GM23338 (cell line): ENCODE results near the gene SERINC5. TPM values are rescaled to one million over a fixed set of nuclear protein-coding genes. Genes with fewer than 3 reads are reported as not detected.

Experiments used
- ATAC-seq: fragments of 200-7000 bp; cut with Tn5 transposase; 3 replicates; pipeline ENCODE4 v1.9.1; 2020
- DNase-seq: peaks from one replicate; pipeline ENCODE4 v3.0.0-alpha.2; 2015; ENCODE audit warnings: low spot score
- H2AFZ ChIP-seq: fragments of 200-600 bp; sonication (generic); 2 replicates; pipeline ENCODE4 v1.8.0; 2016; ENCODE audit warnings: antibody characterized with exemption, mild to moderate bottlenecking, moderate library complexity
- H3F3A ChIP-seq: fragments of 200-600 bp; sonication (generic); replicated peaks from 2 replicates; pipeline ENCODE4 v1.8.0; 2017; ENCODE audit warnings: antibody characterized with exemption, mixed run types, low read depth
- H3K27ac ChIP-seq: fragments of 200-600 bp; sonication (generic); 2 replicates; pipeline ENCODE4 v1.6.1; 2016; ENCODE audit warnings: low read depth
- H3K27me3 ChIP-seq: fragments of 200-600 bp; sonication (generic); 2 replicates; pipeline ENCODE4 v1.8.0; 2016; ENCODE audit warnings: mild to moderate bottlenecking, mixed run types, moderate library complexity; ENCODE audit not compliant: insufficient read depth
- H3K36me3 ChIP-seq: fragments of 200-600 bp; sonication (generic); 2 replicates; pipeline ENCODE4 v1.8.0; 2016; ENCODE audit warnings: mild to moderate bottlenecking; ENCODE audit not compliant: insufficient read depth
- H3K4me1 ChIP-seq: fragments of 200-600 bp; sonication (generic); 2 replicates; pipeline ENCODE4 v1.8.0; 2016; ENCODE audit warnings: mild to moderate bottlenecking, moderate library complexity; ENCODE audit not compliant: insufficient read depth
- H3K4me2 ChIP-seq: fragments of 200-600 bp; sonication (generic); 2 replicates; pipeline ENCODE4 v1.7.1; 2017; ENCODE audit warnings: mixed run types
- H3K4me3 ChIP-seq: fragments of 200-600 bp; sonication (generic); 2 replicates; pipeline ENCODE4 v1.6.1; 2016; ENCODE audit warnings: mixed run types
- H3K79me2 ChIP-seq: fragments of 200-600 bp; sonication (generic); replicated peaks from 2 replicates; pipeline ENCODE4 v1.8.0; 2017; ENCODE audit warnings: mild to moderate bottlenecking; ENCODE audit not compliant: insufficient read depth
- H3K9me2 ChIP-seq: fragments of 200-600 bp; sonication (generic); 2 replicates; pipeline ENCODE4 v1.8.0; 2017; ENCODE audit not compliant: insufficient read depth
- H4K20me1 ChIP-seq: fragments of 200-600 bp; sonication (generic); replicated peaks from 2 replicates; pipeline ENCODE4 v1.8.0; 2017; ENCODE audit warnings: mild to moderate bottlenecking; ENCODE audit not compliant: insufficient read depth
- H3K27ac Mint-ChIP-seq: 2 replicates; pipeline ENCODE4 v1.8.0; 2020; ENCODE audit warnings: inconsistent platforms, mild to moderate bottlenecking, moderate library complexity, mixed read lengths
- H3K27me3 Mint-ChIP-seq: 3 replicates; pipeline ENCODE4 v1.8.0; 2022; ENCODE audit warnings: low read depth, mild to moderate bottlenecking, moderate library complexity, mixed read lengths, inconsistent platforms; ENCODE audit not compliant: insufficient read depth, poor library complexity
- H3K36me3 Mint-ChIP-seq: 3 replicates; pipeline ENCODE4 v1.8.0; 2021; ENCODE audit warnings: low read depth, mild to moderate bottlenecking, inconsistent platforms, moderate library complexity, mixed read lengths
- H3K4me1 Mint-ChIP-seq: 3 replicates; pipeline ENCODE4 v1.8.0; 2020; ENCODE audit warnings: mild to moderate bottlenecking, inconsistent platforms, mixed read lengths
- H3K4me3 Mint-ChIP-seq: 3 replicates; pipeline ENCODE4 v1.8.0; 2021; ENCODE audit warnings: moderate library complexity, mild to moderate bottlenecking, inconsistent platforms, mixed read lengths
- H3K9me3 Mint-ChIP-seq: 3 replicates; pipeline ENCODE4 v1.8.0; 2020; ENCODE audit warnings: moderate library complexity, mild to moderate bottlenecking, inconsistent platforms, mixed read lengths
- CREB1 ChIP-seq: fragments of 250-450 bp; sonication (Bioruptor Pico); IDR thresholded peaks from 2 replicates; pipeline ENCODE4 v1.5.0; 2020; ENCODE audit warnings: low read depth, mild to moderate bottlenecking, moderate library complexity
- JUNB ChIP-seq: IDR thresholded peaks from one replicate; pipeline ENCODE4 v1.6.1; 2016; ENCODE audit warnings: antibody characterized with exemption; ENCODE audit not compliant: unreplicated experiment
- NANOG ChIP-seq: IDR thresholded peaks from 2 replicates; pipeline ENCODE4 v1.6.1; 2016; ENCODE audit warnings: antibody characterized with exemption, borderline replicate concordance
- STAT1 ChIP-seq: IDR thresholded peaks from one replicate; pipeline ENCODE4 v1.6.1; 2016; ENCODE audit warnings: antibody characterized with exemption; ENCODE audit not compliant: unreplicated experiment
- ZNF114 ChIP-seq: fragments of 250-450 bp; sonication (Bioruptor Pico); IDR thresholded peaks from 2 replicates; pipeline ENCODE4 v1.5.0; 2020; ENCODE audit warnings: mild to moderate bottlenecking, moderate library complexity
- ZNF331 ChIP-seq: fragments of 250-450 bp; sonication (Bioruptor Pico); IDR thresholded peaks from 2 replicates; pipeline ENCODE4 v1.5.0; 2020; ENCODE audit warnings: low read depth, mild to moderate bottlenecking, moderate library complexity
- polyA plus RNA-seq: library from polyadenylated mRNA; unstranded; fragments of >200 nt; fragmentation: Nextera tagmentation; extraction: Ambion mirVana; gene quantifications from 2 replicates; pipeline ENCODE4 v1.2.1, GENCODE V29; 2016
- total RNA-seq: library from RNA; depleted of rRNA; stranded (reverse); fragments of >200 nt; shearing (Covaris generic); gene quantifications from 2 replicates; pipeline ENCODE4 v1.2.3, GENCODE V29; 2014
- TF ChIP-seq, protein P1 (sequence below): IDR thresholded peaks from one replicate; pipeline ENCODE4 v1.6.1; 2018; ENCODE audit warnings: antibody characterized with exemption; ENCODE audit not compliant: unreplicated experiment
- TF ChIP-seq, protein P2 (sequence below): IDR thresholded peaks from 2 replicates; pipeline ENCODE4 v1.6.1; 2016; ENCODE audit warnings: antibody characterized with exemption
- TF ChIP-seq, protein P3 (sequence below), 2 experiments: fragments of 200-600 bp in 1 of 2; sonication (generic) in 1 of 2; conservative IDR thresholded peaks; 2 replicates each; pipeline versions ENCODE4 v1.5.1 to v1.6.1; 2016 to 2017; ENCODE audit warnings: antibody characterized with exemption in 2 of 2, low read depth in 2 of 2, mild to moderate bottlenecking in 2 of 2, moderate library complexity in 1 of 2
- TF ChIP-seq, protein P4 (sequence below): fragments of 250-450 bp; sonication (Bioruptor Pico); IDR thresholded peaks from 2 replicates; pipeline ENCODE4 v1.5.0; 2020; ENCODE audit warnings: mild to moderate bottlenecking, moderate library complexity

Gene SERINC5
- total and polyA plus RNA-seq, 2 experiments from 2014 or later = 34.0 to 107 TPM

DNA sequence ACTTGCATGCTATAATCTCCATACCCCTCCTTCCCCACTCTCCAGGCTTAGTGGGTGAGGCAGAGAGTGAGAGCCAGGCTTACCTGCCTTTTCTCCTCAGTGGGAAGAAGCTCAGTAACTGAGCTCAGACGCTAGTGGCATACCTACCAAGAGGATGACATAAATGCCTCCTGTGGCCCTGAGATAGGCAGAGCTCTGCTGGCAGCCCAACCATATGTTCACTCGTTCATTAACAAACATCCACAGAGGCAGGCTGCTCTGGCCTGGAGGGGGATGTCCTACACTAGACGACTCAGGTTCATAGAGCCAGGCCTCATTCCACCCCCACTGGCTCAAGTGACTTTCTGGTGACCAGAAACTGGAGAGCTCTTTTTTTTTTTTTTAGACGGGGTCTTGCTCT lies 139.4 kb downstream of the SERINC5 start:
- Mint-ChIP-seq H3K27me3 (peaks cover 10% of the 10 kb centered on the region), H3K4me3 (no peak overlapping the region), H3K27ac (no peak overlapping the region), H3K4me1 (peaks cover 11% of the 10 kb centered on the region), H3K36me3 (peaks cover 20% of the 10 kb centered on the region), H3K9me3 (peaks cover 18% of the 10 kb centered on the region)
- peaks cover 7% of the 10 kb centered on the region; the same call in 1 of the 2 replicates for H3K36me3 ChIP-seq
- H3K9me2 ChIP-seq = no peaks in the 10 kb centered on the region
- no peak for TF ChIP-seq NANOG
- TF ChIP-seq, protein P1, sequence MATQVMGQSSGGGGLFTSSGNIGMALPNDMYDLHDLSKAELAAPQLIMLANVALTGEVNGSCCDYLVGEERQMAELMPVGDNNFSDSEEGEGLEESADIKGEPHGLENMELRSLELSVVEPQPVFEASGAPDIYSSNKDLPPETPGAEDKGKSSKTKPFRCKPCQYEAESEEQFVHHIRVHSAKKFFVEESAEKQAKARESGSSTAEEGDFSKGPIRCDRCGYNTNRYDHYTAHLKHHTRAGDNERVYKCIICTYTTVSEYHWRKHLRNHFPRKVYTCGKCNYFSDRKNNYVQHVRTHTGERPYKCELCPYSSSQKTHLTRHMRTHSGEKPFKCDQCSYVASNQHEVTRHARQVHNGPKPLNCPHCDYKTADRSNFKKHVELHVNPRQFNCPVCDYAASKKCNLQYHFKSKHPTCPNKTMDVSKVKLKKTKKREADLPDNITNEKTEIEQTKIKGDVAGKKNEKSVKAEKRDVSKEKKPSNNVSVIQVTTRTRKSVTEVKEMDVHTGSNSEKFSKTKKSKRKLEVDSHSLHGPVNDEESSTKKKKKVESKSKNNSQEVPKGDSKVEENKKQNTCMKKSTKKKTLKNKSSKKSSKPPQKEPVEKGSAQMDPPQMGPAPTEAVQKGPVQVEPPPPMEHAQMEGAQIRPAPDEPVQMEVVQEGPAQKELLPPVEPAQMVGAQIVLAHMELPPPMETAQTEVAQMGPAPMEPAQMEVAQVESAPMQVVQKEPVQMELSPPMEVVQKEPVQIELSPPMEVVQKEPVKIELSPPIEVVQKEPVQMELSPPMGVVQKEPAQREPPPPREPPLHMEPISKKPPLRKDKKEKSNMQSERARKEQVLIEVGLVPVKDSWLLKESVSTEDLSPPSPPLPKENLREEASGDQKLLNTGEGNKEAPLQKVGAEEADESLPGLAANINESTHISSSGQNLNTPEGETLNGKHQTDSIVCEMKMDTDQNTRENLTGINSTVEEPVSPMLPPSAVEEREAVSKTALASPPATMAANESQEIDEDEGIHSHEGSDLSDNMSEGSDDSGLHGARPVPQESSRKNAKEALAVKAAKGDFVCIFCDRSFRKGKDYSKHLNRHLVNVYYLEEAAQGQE = no peak
- H3K27ac ChIP-seq = no peak overlapping the region
- H3K27me3 ChIP-seq = no peaks in the 10 kb centered on the region
- no peak for DNase-seq
- H3K79me2 ChIP-seq = no peaks in the 10 kb centered on the region
- no peak overlapping the region for H2AFZ ChIP-seq
- H4K20me1 ChIP-seq = no peaks in the 10 kb centered on the region
- H3K4me2 ChIP-seq = no peak overlapping the region
- peaks cover 10% of the 10 kb centered on the region for H3K4me1 ChIP-seq
- no peaks in the 10 kb centered on the region for H3F3A ChIP-seq
- no peak overlapping the region for H3K4me3 ChIP-seq
- ATAC-seq = no peak

DNA sequence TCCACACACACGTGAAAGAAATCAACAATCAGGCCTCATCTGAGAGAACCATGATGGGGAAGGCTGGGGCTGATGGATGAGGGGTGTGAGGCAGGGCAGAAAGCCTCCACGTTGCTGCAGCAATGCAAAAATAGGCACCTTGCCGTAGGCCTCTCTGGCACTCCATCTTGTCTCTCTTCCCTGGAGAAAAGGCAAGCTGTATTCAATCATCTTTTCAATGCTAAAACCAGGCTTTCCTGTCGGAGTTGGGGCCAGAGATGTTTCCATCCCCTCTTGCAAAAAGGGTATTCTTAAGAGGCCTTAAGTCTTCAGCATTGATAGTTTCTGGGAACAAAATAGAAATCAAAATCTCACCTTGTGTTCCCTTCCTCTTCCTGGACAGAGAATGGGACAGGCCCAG lies 139.8 kb downstream of the SERINC5 start:
- Histone ChIP-seq H3K27ac (no peak overlapping the region), H3K4me1 (peaks cover 15% of the 10 kb centered on the region), H3K36me3 (peaks cover 7% of the 10 kb centered on the region; the same call in 1 of the 2 replicates), H3K4me2 (no peak overlapping the region), H3K9me2 (no peaks in the 10 kb centered on the region), H3K4me3 (no peak overlapping the region), H4K20me1 (no peaks in the 10 kb centered on the region), H2AFZ (no peak overlapping the region), H3K27me3 (no peaks in the 10 kb centered on the region), H3K79me2 (no peaks in the 10 kb centered on the region), H3F3A (no peaks in the 10 kb centered on the region)
- Mint-ChIP-seq H3K27me3 (peaks cover 10% of the 10 kb centered on the region), H3K36me3 (peaks cover 20% of the 10 kb centered on the region), H3K4me3 (no peak overlapping the region), H3K4me1 (peaks cover 15% of the 10 kb centered on the region), H3K9me3 (peaks cover 18% of the 10 kb centered on the region), H3K27ac (no peak overlapping the region)
- ATAC-seq (no peak), DNase-seq (no peak)
- TF ChIP-seq, protein P2, sequence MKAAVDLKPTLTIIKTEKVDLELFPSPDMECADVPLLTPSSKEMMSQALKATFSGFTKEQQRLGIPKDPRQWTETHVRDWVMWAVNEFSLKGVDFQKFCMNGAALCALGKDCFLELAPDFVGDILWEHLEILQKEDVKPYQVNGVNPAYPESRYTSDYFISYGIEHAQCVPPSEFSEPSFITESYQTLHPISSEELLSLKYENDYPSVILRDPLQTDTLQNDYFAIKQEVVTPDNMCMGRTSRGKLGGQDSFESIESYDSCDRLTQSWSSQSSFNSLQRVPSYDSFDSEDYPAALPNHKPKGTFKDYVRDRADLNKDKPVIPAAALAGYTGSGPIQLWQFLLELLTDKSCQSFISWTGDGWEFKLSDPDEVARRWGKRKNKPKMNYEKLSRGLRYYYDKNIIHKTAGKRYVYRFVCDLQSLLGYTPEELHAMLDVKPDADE = no peak
- TF ChIP-seq, protein P3, sequence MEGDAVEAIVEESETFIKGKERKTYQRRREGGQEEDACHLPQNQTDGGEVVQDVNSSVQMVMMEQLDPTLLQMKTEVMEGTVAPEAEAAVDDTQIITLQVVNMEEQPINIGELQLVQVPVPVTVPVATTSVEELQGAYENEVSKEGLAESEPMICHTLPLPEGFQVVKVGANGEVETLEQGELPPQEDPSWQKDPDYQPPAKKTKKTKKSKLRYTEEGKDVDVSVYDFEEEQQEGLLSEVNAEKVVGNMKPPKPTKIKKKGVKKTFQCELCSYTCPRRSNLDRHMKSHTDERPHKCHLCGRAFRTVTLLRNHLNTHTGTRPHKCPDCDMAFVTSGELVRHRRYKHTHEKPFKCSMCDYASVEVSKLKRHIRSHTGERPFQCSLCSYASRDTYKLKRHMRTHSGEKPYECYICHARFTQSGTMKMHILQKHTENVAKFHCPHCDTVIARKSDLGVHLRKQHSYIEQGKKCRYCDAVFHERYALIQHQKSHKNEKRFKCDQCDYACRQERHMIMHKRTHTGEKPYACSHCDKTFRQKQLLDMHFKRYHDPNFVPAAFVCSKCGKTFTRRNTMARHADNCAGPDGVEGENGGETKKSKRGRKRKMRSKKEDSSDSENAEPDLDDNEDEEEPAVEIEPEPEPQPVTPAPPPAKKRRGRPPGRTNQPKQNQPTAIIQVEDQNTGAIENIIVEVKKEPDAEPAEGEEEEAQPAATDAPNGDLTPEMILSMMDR (conservative IDR thresholded peaks at IDR 0.05; ENCODE audit: low read depth in 2 of 2) = no peak
- TF ChIP-seq STAT1 = no peak
- no peak for TF ChIP-seq ZNF331 (CRISPR knock-in tag)
- TF ChIP-seq NANOG = no peak
- no peak for TF ChIP-seq ZNF114 (CRISPR knock-in tag)
- no peak for TF ChIP-seq CREB1 (CRISPR knock-in tag)
- TF ChIP-seq, protein P4, sequence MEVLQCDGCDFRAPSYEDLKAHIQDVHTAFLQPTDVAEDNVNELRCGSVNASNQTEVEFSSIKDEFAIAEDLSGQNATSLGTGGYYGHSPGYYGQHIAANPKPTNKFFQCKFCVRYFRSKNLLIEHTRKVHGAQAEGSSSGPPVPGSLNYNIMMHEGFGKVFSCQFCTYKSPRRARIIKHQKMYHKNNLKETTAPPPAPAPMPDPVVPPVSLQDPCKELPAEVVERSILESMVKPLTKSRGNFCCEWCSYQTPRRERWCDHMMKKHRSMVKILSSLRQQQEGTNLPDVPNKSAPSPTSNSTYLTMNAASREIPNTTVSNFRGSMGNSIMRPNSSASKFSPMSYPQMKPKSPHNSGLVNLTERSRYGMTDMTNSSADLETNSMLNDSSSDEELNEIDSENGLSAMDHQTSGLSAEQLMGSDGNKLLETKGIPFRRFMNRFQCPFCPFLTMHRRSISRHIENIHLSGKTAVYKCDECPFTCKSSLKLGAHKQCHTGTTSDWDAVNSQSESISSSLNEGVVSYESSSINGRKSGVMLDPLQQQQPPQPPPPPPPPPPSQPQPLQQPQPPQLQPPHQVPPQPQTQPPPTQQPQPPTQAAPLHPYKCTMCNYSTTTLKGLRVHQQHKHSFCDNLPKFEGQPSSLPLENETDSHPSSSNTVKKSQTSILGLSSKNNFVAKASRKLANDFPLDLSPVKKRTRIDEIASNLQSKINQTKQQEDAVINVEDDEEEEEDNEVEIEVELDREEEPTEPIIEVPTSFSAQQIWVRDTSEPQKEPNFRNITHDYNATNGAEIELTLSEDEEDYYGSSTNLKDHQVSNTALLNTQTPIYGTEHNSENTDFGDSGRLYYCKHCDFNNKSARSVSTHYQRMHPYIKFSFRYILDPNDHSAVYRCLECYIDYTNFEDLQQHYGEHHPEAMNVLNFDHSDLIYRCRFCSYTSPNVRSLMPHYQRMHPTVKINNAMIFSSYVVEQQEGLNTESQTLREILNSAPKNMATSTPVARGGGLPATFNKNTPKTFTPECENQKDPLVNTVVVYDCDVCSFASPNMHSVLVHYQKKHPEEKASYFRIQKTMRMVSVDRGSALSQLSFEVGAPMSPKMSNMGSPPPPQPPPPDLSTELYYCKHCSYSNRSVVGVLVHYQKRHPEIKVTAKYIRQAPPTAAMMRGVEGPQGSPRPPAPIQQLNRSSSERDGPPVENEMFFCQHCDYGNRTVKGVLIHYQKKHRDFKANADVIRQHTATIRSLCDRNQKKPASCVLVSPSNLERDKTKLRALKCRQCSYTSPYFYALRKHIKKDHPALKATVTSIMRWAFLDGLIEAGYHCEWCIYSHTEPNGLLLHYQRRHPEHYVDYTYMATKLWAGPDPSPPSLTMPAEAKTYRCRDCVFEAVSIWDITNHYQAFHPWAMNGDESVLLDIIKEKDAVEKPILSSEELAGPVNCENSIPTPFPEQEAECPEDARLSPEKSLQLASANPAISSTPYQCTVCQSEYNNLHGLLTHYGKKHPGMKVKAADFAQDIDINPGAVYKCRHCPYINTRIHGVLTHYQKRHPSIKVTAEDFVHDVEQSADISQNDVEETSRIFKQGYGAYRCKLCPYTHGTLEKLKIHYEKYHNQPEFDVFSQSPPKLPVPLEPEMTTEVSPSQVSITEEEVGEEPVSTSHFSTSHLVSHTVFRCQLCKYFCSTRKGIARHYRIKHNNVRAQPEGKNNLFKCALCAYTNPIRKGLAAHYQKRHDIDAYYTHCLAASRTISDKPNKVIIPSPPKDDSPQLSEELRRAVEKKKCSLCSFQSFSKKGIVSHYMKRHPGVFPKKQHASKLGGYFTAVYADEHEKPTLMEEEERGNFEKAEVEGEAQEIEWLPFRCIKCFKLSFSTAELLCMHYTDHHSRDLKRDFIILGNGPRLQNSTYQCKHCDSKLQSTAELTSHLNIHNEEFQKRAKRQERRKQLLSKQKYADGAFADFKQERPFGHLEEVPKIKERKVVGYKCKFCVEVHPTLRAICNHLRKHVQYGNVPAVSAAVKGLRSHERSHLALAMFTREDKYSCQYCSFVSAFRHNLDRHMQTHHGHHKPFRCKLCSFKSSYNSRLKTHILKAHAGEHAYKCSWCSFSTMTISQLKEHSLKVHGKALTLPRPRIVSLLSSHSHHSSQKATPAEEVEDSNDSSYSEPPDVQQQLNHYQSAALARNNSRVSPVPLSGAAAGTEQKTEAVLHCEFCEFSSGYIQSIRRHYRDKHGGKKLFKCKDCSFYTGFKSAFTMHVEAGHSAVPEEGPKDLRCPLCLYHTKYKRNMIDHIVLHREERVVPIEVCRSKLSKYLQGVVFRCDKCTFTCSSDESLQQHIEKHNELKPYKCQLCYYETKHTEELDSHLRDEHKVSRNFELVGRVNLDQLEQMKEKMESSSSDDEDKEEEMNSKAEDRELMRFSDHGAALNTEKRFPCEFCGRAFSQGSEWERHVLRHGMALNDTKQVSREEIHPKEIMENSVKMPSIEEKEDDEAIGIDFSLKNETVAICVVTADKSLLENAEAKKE = no peak
- no peak for TF ChIP-seq JUNB
